Progenitor cell of endocrine pancreas (in vitro differentiated cells): Measurements from ENCODE around the gene BICC1. TPM values are rescaled to one million over a fixed set of nuclear protein-coding genes. Genes with fewer than 3 reads are reported as not detected.

Source experiments
- DNase-seq: peaks from one replicate; pipeline ENCODE4 v3.0.0; 2021; ENCODE audit warnings: low spot score; ENCODE audit not compliant: unreplicated experiment
- H3K27ac Mint-ChIP-seq: 2 replicates; pipeline ENCODE4 v1.8.0; 2021; ENCODE audit warnings: mild to moderate bottlenecking, moderate library complexity, mixed read lengths
- H3K27me3 Mint-ChIP-seq: 2 replicates; pipeline ENCODE4 v1.8.0; 2021; ENCODE audit warnings: mixed read lengths
- H3K36me3 Mint-ChIP-seq: 2 replicates; pipeline ENCODE4 v1.8.0; 2022; ENCODE audit warnings: mixed read lengths; ENCODE audit not compliant: insufficient read depth
- H3K4me1 Mint-ChIP-seq: 2 replicates; pipeline ENCODE4 v1.8.0; 2021; ENCODE audit warnings: low read depth, mixed read lengths
- H3K4me3 Mint-ChIP-seq: 2 replicates; pipeline ENCODE4 v1.8.0; 2021; ENCODE audit warnings: low read depth, mild to moderate bottlenecking, moderate library complexity, mixed read lengths
- H3K9me3 Mint-ChIP-seq: 2 replicates; pipeline ENCODE4 v1.8.0; 2021; ENCODE audit warnings: low read depth, mixed read lengths
- total RNA-seq: library from RNA; stranded (reverse); gene quantifications from 2 replicates; pipeline ENCODE4 v1.2.1, GENCODE V29; 2021
- TF ChIP-seq, protein P1 (sequence below): fragments of 200-600 bp; sonication (generic); IDR thresholded peaks from one replicate; pipeline ENCODE4 v1.5.0; 2021; ENCODE audit warnings: antibody characterized with exemption, mild to moderate bottlenecking; ENCODE audit not compliant: unreplicated experiment

The BICC1 gene
- total RNA-seq, 1 donor from 2014 or later, result 4.9 TPM

DNA sequence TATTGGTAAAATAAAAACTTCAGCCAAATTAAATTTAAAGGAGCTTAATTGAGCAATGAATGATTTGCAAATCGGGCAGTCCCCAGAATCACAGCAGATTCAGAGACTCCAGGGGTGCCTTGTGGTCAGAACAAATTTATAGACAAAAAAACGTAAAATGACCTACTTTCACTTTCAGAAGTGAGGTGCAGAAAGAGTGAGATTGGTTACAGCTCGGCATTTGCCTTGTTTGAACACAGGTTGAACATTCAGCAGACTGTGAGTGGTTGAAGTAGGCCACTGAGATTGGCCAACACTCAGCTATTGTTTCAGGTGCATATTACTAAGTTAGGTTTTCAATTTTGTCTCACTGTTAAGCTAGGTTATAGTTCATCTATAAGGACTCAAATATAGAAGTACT lies 153.4 kb downstream of the BICC1 start:
- Mint-ChIP-seq H3K4me3 (no peak overlapping the region), H3K36me3 (peaks cover 5% of the 10 kb centered on the region), H3K9me3 (peaks cover 14% of the 10 kb centered on the region), H3K27ac (no peak overlapping the region), H3K4me1 (no peaks in the 10 kb centered on the region), H3K27me3 (no peaks in the 10 kb centered on the region)
- TF ChIP-seq, protein P1, sequence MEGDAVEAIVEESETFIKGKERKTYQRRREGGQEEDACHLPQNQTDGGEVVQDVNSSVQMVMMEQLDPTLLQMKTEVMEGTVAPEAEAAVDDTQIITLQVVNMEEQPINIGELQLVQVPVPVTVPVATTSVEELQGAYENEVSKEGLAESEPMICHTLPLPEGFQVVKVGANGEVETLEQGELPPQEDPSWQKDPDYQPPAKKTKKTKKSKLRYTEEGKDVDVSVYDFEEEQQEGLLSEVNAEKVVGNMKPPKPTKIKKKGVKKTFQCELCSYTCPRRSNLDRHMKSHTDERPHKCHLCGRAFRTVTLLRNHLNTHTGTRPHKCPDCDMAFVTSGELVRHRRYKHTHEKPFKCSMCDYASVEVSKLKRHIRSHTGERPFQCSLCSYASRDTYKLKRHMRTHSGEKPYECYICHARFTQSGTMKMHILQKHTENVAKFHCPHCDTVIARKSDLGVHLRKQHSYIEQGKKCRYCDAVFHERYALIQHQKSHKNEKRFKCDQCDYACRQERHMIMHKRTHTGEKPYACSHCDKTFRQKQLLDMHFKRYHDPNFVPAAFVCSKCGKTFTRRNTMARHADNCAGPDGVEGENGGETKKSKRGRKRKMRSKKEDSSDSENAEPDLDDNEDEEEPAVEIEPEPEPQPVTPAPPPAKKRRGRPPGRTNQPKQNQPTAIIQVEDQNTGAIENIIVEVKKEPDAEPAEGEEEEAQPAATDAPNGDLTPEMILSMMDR, result no peak
- DNase-seq, result no peak

DNA sequence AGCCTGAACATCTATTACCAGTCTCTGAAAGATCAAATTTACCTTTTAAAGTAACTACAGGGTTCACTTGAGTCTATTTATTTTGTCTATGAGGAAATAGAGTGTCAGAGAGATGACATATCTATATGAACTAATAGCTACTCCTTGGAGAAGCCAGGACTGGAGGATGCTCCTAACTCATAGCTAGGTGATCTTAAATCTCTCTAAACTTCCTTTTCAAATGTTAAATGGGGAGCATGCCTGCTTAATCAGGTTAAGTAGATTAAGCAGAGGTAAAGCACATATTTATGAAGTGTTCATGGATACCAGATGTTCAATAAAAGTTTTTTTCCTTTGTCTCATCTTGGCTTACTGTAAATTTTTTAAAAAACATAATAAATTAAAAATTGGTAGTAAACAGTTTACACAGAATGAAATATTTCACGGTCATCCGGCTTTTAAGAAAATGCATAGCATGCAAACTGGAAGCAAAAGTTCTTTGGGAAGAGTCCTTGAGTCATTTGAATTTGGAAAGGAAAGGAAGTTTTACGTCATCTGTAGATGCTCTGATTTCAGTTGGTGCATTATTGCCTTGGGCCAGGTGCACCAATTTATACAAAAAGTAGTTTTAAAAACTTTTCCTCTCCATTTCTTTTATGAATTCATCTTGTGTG lies 155.1 kb downstream of the BICC1 start:
- Mint-ChIP-seq H3K9me3 (peaks cover 14% of the 10 kb centered on the region), H3K27ac (no peak overlapping the region), H3K4me3 (no peak overlapping the region), H3K27me3 (no peaks in the 10 kb centered on the region), H3K36me3 (peaks cover 5% of the 10 kb centered on the region), H3K4me1 (no peaks in the 10 kb centered on the region)
- DNase-seq, result no peak
- TF ChIP-seq, protein P1, result no peak

DNA sequence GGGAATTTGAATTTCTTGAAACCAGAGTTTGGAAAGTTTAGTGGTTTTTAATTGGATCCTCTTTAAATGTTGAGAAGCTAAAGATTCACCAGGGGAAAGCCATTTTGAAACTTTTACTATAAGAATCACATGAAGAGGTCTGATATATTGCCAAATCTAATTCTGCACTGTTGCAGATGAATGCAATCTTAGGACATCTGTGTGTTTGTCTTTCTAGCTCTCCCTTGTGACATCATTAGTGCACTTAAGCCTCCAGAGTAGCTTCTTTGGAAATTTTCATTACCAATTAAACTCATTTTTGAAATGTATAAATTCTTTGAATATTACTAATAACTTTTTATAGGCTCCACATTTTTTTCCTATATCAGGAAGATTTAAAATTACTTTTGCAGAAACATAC lies 160.2 kb downstream of the BICC1 start:
- TF ChIP-seq, protein P1, result no peak
- Mint-ChIP-seq H3K4me3 (no peak overlapping the region), H3K4me1 (no peaks in the 10 kb centered on the region), H3K36me3 (no peaks in the 10 kb centered on the region), H3K27me3 (no peaks in the 10 kb centered on the region), H3K27ac (no peak overlapping the region), H3K9me3 (no peaks in the 10 kb centered on the region)
- no peak for DNase-seq

DNA sequence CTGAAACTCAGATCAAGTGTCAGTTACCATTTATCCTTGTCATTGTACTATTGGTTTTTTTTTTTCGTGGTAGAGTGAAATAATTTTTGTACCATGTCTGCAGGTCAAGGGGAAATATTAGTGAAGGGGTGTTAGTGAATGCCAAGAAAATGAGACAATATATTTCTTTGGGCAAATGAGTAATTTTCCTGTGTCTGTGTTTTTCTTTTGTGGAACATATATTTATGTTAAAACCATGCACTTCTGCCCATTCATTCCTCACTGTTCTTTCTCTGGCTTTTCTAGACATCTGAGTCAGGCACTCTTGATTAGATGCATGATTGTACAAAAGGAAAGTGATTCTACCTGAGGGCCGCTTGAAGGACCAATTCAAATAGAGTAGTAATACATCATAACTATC lies 161.6 kb downstream of the BICC1 start:
- H3K4me3 Mint-ChIP-seq, result no peak overlapping the region
- no peak overlapping the region for H3K27ac Mint-ChIP-seq
- H3K36me3 Mint-ChIP-seq, result no peaks in the 10 kb centered on the region
- TF ChIP-seq, protein P1, result no peak
- H3K27me3 Mint-ChIP-seq, result no peaks in the 10 kb centered on the region
- DNase-seq, result no peak
- no peaks in the 10 kb centered on the region for H3K4me1 Mint-ChIP-seq
- no peaks in the 10 kb centered on the region for H3K9me3 Mint-ChIP-seq

DNA sequence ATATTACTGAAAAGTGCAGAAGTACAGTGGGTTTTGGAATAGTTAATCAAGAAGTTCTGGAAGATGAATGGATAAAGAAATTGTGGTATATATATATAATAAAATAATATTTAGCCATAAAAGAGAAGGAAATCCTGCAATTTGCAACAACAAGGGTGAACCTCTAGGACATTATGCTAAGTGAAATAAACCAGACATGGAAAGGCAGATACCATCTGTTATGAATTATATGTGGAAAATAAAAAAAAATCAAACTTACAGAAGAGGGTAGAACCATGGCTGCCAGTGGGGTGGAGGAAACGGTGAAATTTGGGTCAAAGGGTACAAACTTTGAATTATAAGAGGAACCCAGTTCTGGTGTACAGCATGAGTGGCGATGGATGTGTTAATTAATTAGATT lies 162.6 kb downstream of the BICC1 start:
- TF ChIP-seq, protein P1, result no peak
- no peaks in the 10 kb centered on the region for H3K36me3 Mint-ChIP-seq
- no peaks in the 10 kb centered on the region for H3K27me3 Mint-ChIP-seq
- DNase-seq, result no peak
- no peak overlapping the region for H3K27ac Mint-ChIP-seq
- no peaks in the 10 kb centered on the region for H3K9me3 Mint-ChIP-seq
- no peak overlapping the region for H3K4me3 Mint-ChIP-seq
- no peaks in the 10 kb centered on the region for H3K4me1 Mint-ChIP-seq
